K562 (cell line): ENCODE measurements around the gene RNF11. TPM values are rescaled to one million over a fixed set of nuclear protein-coding genes. Genes with fewer than 3 reads are reported as not detected.

Source experiments
- ATAC-seq: fragments of 200-7000 bp; cut with Tn5 transposase; 3 replicates; pipeline ENCODE4 v1.9.1; 2020; ENCODE audit warnings: moderate library complexity
- BruUV-seq: library from RNA; stranded (reverse); fragments of 400-500 nt; replicated peaks from 2 replicates; lab custom pipeline; 2021; lab: Mats Ljungman, UMichigan
- CTCF ChIA-PET: fragments of 300-600 bp; formaldehyde crosslinking; extraction: SDS; loops from one replicate; lab custom pipeline; 2021; ENCODE audit warnings: low intra/inter-chr PET ratio; lab: Yijun Ruan, JAX
- POLR2A ChIA-PET: fragments of 300-600, 350-650 bp; sonication (Branson Sonifier 250); formaldehyde crosslinking; extraction: SDS; loops from one replicate; lab custom pipeline; 2021; ENCODE audit warnings: antibody characterized with exemption, inconsistent platforms; lab: Yijun Ruan, JAX
- DNase-seq, 4 experiments: peaks; one replicate each; pipeline versions ENCODE4 v3.0.0 to v3.0.0-alpha.2; 2011 to 2018; ENCODE audit warnings: low spot score in 3 of 4, mixed read lengths in 3 of 4; ENCODE audit errors: extremely low read depth in 1 of 4
- FAIRE-seq: peaks from 2 replicates; lab custom pipeline; 2011; peaks lifted over from hg19 to GRCh38; lab: Jason Lieb, UNC
- H2AFZ ChIP-seq: 2 replicates; pipeline ENCODE4 v1.6.0; 2011; ENCODE audit warnings: low read depth, low read length, control low read depth, inconsistent platforms
- H3K27ac ChIP-seq: fragments of 200-600 bp; 3 replicates; pipeline ENCODE4 v1.8.0; 2011; ENCODE audit warnings: low read depth, mild to moderate bottlenecking, control low read depth, inconsistent platforms, low read length, moderate library complexity, mixed read lengths; ENCODE audit errors: extremely low read depth
- H3K27me3 ChIP-seq, 2 experiments: fragments of 300-600 bp in 1 of 2; 2 replicates in 1 of 2; 3 replicates in 1 of 2; pipeline versions ENCODE4 v1.6.0 to v1.8.0; 2011; ENCODE audit warnings: inconsistent platforms in 2 of 2, low read length in 2 of 2, mild to moderate bottlenecking in 1 of 2, mixed read lengths in 1 of 2, moderate library complexity in 1 of 2; ENCODE audit not compliant: control insufficient read depth in 2 of 2, insufficient read depth in 2 of 2
- H3K36me3 ChIP-seq: fragments of 300-600 bp; 3 replicates; pipeline ENCODE4 v1.8.0; 2011; ENCODE audit warnings: mild to moderate bottlenecking, low read length, inconsistent platforms; ENCODE audit not compliant: control insufficient read depth, insufficient read depth
- H3K4me1 ChIP-seq, 2 experiments: fragments of 200-600 bp in 1 of 2; replicated peaks in 1 of 2; 2 replicates in 1 of 2; 3 replicates in 1 of 2; pipeline versions ENCODE4 v1.5.1 to v1.8.0; 2011; ENCODE audit warnings: inconsistent platforms in 2 of 2, low read length in 2 of 2, mild to moderate bottlenecking in 1 of 2, mixed read lengths in 1 of 2, moderate library complexity in 1 of 2; ENCODE audit not compliant: control insufficient read depth in 2 of 2, insufficient read depth in 2 of 2
- H3K4me2 ChIP-seq: 2 replicates; pipeline ENCODE4 v1.6.1; 2011; ENCODE audit warnings: low read length, control low read depth, inconsistent platforms, mixed read lengths; ENCODE audit not compliant: insufficient read depth
- H3K4me3 ChIP-seq: fragments of 200-600 bp; sonication (generic), shearing (Covaris generic); 2 replicates; pipeline ENCODE4 v1.5.1; 2016; ENCODE audit warnings: control low read depth, inconsistent platforms
- H3K79me2 ChIP-seq: fragments of 200-600 bp; 3 replicates; pipeline ENCODE4 v1.8.0; 2011; ENCODE audit warnings: low read length, inconsistent platforms; ENCODE audit not compliant: control insufficient read depth, insufficient read depth
- H3K9ac ChIP-seq, 2 experiments: 2 replicates each; pipeline versions ENCODE4 v1.6.0 to v1.6.1; 2011; ENCODE audit warnings: low read depth in 2 of 2, low read length in 2 of 2, control low read depth in 1 of 2, inconsistent platforms in 1 of 2, mild to moderate bottlenecking in 1 of 2, mixed read lengths in 1 of 2; ENCODE audit not compliant: insufficient read depth in 1 of 2
- H3K9me1 ChIP-seq: one replicate; pipeline ENCODE4 v1.6.0; 2011; ENCODE audit warnings: inconsistent platforms, mild to moderate bottlenecking, low read length, moderate library complexity; ENCODE audit not compliant: control insufficient read depth, insufficient read depth
- H3K9me3 ChIP-seq: replicated peaks from 2 replicates; pipeline ENCODE4 v1.5.1; 2011; ENCODE audit warnings: low read depth, low read length, inconsistent platforms; ENCODE audit not compliant: control insufficient read depth, insufficient read depth
- H4K20me1 ChIP-seq: replicated peaks from 2 replicates; pipeline ENCODE4 v1.6.1; 2011; ENCODE audit warnings: low read length, inconsistent platforms, mixed read lengths; ENCODE audit not compliant: control insufficient read depth, insufficient read depth
- CTBP1 ChIP-seq: fragments of 450-650 bp; IDR thresholded peaks from 2 replicates; pipeline ENCODE4 v1.6.1; 2016; ENCODE audit warnings: borderline replicate concordance
- RNF219 ChIP-seq: fragments of 250-450 bp; sonication (Bioruptor Pico); IDR thresholded peaks from 2 replicates; pipeline ENCODE4 v1.5.0; 2022; ENCODE audit warnings: mild to moderate bottlenecking
- ZKSCAN3 ChIP-seq: fragments of 250-450 bp; sonication (Bioruptor Pico); IDR thresholded peaks from 2 replicates; pipeline ENCODE4 v1.4.0; 2020
- ZNF354B ChIP-seq: fragments of 250-450 bp; sonication (Bioruptor Pico); IDR thresholded peaks from 2 replicates; pipeline ENCODE4 v1.4.0; 2020
- WGBS: fragments of 100-300 bp; shearing (Covaris generic); methylation state at CpG from one replicate; pipeline ENCODE4 v1.1.6; 2016; ENCODE audit warnings: low coverage, mixed read lengths; ENCODE audit not compliant: insufficient coverage; ENCODE audit errors: missing lambda C conversion rate; 5-methylcytosine and 5-hydroxymethylcytosine counted together
- in situ Hi-C: fragments of 300-500 bp; cut with MboI; formaldehyde crosslinking; loops from 4 replicates; pipeline ENCODE4 v1.15.0; 2018; ENCODE audit warnings: inconsistent platforms, mixed read lengths
- intact Hi-C: fragments of 100-400 bp; cut with micrococcal nuclease; formaldehyde crosslinking; loops from 2 replicates; pipeline ENCODE4 v1.14.2; 2022
- polyA plus RNA-seq, 8 experiments: library from polyadenylated mRNA; depleted of rRNA in 4 of 8; stranded (reverse) in 5 of 8; unstranded in 3 of 8; fragments of >200 nt; fragmentation: Nextera tagmentation in 2 of 8; fragmentation: Illumina TruSeq in 1 of 8; extraction: Ambion mirVana in 2 of 8; extraction: Trizol in 1 of 8; gene quantifications; 2 replicates each; pipeline versions ENCODE4 v1.2.1 to v1.2.3, GENCODE V29; 2011 to 2014; ENCODE audit warnings: inconsistent platforms in 1 of 8, missing spikeins in 1 of 8
- total RNA-seq, 7 experiments: library from RNA; depleted of rRNA in 6 of 7; stranded (reverse); fragments of >200 nt in 6 of 7; fragmentation: Illumina TruSeq in 2 of 7; extraction: Trizol in 2 of 7; gene quantifications; 2 replicates each; pipeline versions ENCODE4 v1.2.1 to v1.2.3, GENCODE V29; 2011 to 2021; ENCODE audit warnings: low replicate concordance in 1 of 7

The RNF11 gene
- total and polyA plus RNA-seq, 9 of the 15 experiments (the other 6 are each of a cell fraction or from before 2014, with no cell fraction given) = 5.7 to 34.3 (median 23.1) TPM

- H3K9ac ChIP-seq = no peak overlapping the region
- H3K4me3 ChIP-seq = no peak overlapping the region
- peaks cover 8% of the 10 kb centered on the region; the same call in 1 of the 2 replicates for H4K20me1 ChIP-seq
- CTCF ChIA-PET = no interaction called here
- POLR2A ChIA-PET = interaction anchor here (0.7 to 0.9 kb wide), 3 partner anchors 8 to 176 kb away, joined by 3 to 8 read pairs (median 3); no protein-coding TSS in a partner anchor
- DNase-seq (no peak), FAIRE-seq (no peak), ATAC-seq (no peak)
- no peaks in the 10 kb centered on the region for H3K9me3 ChIP-seq
- TF ChIP-seq ZKSCAN3 (CRISPR knock-in tag) (no peak), ZNF354B (CRISPR knock-in tag) (no peak), RNF219 (CRISPR knock-in tag) (no peak), CTBP1 (no peak)
- 61% methylated on average over 2 of the region's 2 CpGs for WGBS
- H3K27ac ChIP-seq = no peak overlapping the region
- intact Hi-C loops = no loop called here
- in situ Hi-C loops = no loop called here
- no peak overlapping the region for H3K4me2 ChIP-seq
- BruUV-seq = no TSS peak
- peaks cover 36% of the 10 kb centered on the region; the same call in 2 of the 3 replicates for H3K79me2 ChIP-seq
- peaks cover 3 to 14% of the 10 kb centered on the region in 2 experiments; a peak in 4 of 5 replicates for H3K4me1 ChIP-seq
- no peak overlapping the region for H2AFZ ChIP-seq
- no peaks in the 10 kb centered on the region for H3K27me3 ChIP-seq
- peaks cover 25% of the 10 kb centered on the region for H3K36me3 ChIP-seq
- no peaks in the 10 kb centered on the region for H3K9me1 ChIP-seq
These were observed 32.6 kb downstream of the RNF11 start for GRCh38 chr1:51268634-51269033.
